ENCODE measurements around the gene MSX2.

GRCh38 chr5:174675916-174676315 is 48.5 kb upstream of the MSX2 start:
- no peak for TF ChIP-seq EZH2 (IDR thresholded peaks at IDR 0.05; ENCODE audit: low read depth, unreplicated experiment)
- no peak for TF ChIP-seq CTCF (conservative IDR thresholded peaks at IDR 0.05; ENCODE audit: low read depth in 2 of 2)
- no peak for TF ChIP-seq POLR2AphosphoS5 (IDR thresholded peaks at IDR 0.05; ENCODE audit: low read depth)
- TF ChIP-seq EZH2phosphoT487 (IDR thresholded peaks at IDR 0.05; ENCODE audit: unreplicated experiment): no peak
- no peak for TF ChIP-seq ZNF462 (CRISPR knock-in tag; IDR thresholded peaks at IDR 0.05)
- no peak for TF ChIP-seq CREB1 (CRISPR knock-in tag; IDR thresholded peaks at IDR 0.05; ENCODE audit: low read depth)
- no peak for TF ChIP-seq REST (IDR thresholded peaks at IDR 0.05; ENCODE audit: unreplicated experiment)
- TF ChIP-seq STAT1 (IDR thresholded peaks at IDR 0.05; ENCODE audit: unreplicated experiment): no peak
- no peak for TF ChIP-seq ZNF114 (CRISPR knock-in tag; IDR thresholded peaks at IDR 0.05)
